Activated naive CD8-positive, alpha-beta T cell (primary cell): ENCODE results near the gene ELAVL4.
"Not testable (repeated sequence)": the region's sequence is repeated elsewhere in the genome, so short reads cannot be mapped to it uniquely, and the experiment has no call there.

Source experiments
- H3K27ac Mint-ChIP-seq: one replicate; pipeline ENCODE4 v1.8.0; 2021; ENCODE audit warnings: mixed read lengths
- H3K27me3 Mint-ChIP-seq: one replicate; pipeline ENCODE4 v1.8.0; 2021; ENCODE audit warnings: mixed read lengths
- H3K36me3 Mint-ChIP-seq: one replicate; pipeline ENCODE4 v1.8.0; 2021; ENCODE audit warnings: mixed read lengths
- H3K4me1 Mint-ChIP-seq: one replicate; pipeline ENCODE4 v1.8.0; 2021; ENCODE audit warnings: low read depth, mixed read lengths
- H3K4me3 Mint-ChIP-seq: one replicate; pipeline ENCODE4 v1.8.0; 2021; ENCODE audit warnings: mild to moderate bottlenecking, mixed read lengths
- H3K9me3 Mint-ChIP-seq: one replicate; pipeline ENCODE4 v1.8.0; 2021; ENCODE audit warnings: low read depth, mixed read lengths

Gene ELAVL4

DNA sequence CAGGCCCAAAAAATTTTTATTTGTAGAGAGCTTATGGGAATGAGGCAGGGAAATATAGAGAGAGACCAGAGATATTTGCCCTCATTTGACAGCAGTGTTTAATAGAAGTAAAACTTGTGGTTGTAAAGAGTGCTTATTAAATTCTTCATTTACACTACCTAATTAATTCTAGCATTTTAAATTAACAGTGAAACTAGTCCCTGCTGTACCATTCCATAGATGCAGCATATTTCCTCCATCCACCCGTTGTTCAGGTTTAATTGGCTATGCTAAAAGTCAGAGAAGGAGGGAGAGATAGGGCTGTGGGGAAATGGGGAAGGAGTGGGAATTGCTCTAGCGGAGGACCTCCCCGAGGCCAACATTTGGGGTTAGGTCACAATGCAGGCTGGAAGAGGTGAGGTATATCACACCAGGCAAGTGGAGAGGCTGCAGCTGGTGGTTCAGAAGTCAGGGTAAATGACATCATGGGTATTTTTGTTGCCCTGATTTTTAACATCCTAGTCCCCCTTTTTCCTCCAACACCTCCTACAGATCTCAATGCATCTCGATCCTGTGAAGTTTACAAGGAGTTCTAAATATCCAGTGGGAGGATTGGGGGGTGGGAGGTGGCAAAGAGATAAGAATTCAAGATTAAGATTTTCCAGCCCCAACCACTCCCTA, 38.6 kb downstream of the ELAVL4 start:
- Mint-ChIP-seq H3K27me3 (no peaks in the 10 kb centered on the region), H3K4me1 (no peaks in the 10 kb centered on the region), H3K36me3 (no peaks in the 10 kb centered on the region), H3K27ac (no peak overlapping the region), H3K4me3 (no peak overlapping the region), H3K9me3 (no peaks in the 10 kb centered on the region)

DNA sequence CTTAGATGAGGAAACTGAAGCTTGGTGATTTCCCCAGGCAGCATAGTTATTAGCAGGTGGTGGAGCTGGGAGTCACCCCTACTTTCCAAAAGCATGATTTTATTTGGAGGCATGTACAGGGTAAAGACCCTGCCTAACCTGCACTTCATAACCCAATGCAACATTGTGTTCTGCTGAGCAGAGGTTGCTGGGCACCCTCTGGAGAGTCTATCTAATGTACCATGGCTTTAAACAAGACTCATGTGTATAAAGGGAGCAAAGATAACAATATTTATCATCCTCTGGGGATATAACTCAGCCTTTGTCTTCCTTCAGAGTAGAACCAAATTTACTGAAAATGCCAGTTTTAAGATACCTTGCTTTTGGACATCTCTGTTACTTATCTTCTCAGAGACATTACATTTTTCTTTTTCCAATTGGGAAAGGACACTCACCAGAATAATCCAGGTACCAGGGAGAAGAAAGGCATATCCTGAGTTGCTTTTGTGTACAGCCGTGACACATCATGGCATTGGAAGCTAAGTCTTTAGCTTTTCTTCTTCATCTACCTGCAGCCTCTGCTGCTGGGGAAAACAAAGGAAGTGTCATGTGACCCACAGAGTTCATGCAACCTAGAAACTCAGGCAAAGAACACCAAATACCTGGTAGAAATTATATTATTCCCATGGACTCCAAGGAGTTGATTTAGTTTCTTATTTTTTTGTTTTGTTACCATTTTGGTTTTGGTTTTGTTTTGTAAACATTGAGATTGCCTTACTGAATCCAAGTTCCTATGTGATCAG, 39.6 kb downstream of the ELAVL4 start:
- Mint-ChIP-seq H3K36me3 (no peaks in the 10 kb centered on the region), H3K27ac (no peak overlapping the region), H3K4me3 (no peak overlapping the region), H3K27me3 (no peaks in the 10 kb centered on the region), H3K4me1 (no peaks in the 10 kb centered on the region), H3K9me3 (no peaks in the 10 kb centered on the region)

DNA sequence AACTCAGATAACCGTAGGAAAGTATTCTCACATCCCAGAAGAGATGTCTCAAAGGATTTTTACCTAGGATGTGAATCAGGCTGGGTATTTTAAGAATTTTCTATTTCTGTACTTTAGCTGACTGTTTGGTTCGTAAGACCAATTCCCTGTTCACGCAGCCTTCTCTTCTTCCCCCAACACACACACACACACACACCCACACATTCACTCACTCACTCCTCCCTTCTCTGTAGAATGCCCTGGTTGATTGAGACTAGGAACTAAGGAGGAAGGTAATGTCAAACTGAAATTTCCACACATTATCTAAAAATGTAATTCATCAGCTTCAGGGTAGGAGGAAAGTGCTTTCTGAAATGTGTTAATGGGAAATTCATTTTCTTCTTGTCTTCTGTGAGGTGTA, 43.5 kb downstream of the ELAVL4 start:
- H3K9me3 Mint-ChIP-seq = no peaks in the 10 kb centered on the region
- no peaks in the 10 kb centered on the region for H3K27me3 Mint-ChIP-seq
- no peak overlapping the region for H3K27ac Mint-ChIP-seq
- no peaks in the 10 kb centered on the region for H3K36me3 Mint-ChIP-seq
- H3K4me1 Mint-ChIP-seq = no peaks in the 10 kb centered on the region
- H3K4me3 Mint-ChIP-seq = no peak overlapping the region

DNA sequence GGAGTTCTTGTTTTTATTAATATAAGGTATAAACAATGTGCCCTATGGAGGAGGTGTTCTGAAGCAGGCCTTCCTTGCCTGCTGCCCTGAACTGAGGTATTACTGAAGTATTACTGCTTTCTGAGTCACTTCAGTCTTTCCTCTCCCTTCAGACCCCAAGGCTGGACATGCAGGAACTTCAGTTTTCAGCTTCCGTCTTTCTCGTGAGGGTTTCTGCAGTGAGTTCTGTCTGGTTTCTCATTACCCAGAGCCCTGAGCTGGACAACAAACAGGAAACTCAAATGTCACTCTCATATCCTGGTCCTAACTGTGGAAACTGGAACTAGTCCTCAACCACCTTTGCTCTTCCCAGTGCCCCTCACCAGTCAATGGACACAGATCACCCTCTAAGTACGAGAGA, 46.8 kb downstream of the ELAVL4 start:
- H3K27ac Mint-ChIP-seq = no peak overlapping the region
- no peaks in the 10 kb centered on the region for H3K27me3 Mint-ChIP-seq
- no peak overlapping the region for H3K4me3 Mint-ChIP-seq
- no peaks in the 10 kb centered on the region for H3K36me3 Mint-ChIP-seq
- H3K4me1 Mint-ChIP-seq = no peaks in the 10 kb centered on the region
- H3K9me3 Mint-ChIP-seq = no peaks in the 10 kb centered on the region

DNA sequence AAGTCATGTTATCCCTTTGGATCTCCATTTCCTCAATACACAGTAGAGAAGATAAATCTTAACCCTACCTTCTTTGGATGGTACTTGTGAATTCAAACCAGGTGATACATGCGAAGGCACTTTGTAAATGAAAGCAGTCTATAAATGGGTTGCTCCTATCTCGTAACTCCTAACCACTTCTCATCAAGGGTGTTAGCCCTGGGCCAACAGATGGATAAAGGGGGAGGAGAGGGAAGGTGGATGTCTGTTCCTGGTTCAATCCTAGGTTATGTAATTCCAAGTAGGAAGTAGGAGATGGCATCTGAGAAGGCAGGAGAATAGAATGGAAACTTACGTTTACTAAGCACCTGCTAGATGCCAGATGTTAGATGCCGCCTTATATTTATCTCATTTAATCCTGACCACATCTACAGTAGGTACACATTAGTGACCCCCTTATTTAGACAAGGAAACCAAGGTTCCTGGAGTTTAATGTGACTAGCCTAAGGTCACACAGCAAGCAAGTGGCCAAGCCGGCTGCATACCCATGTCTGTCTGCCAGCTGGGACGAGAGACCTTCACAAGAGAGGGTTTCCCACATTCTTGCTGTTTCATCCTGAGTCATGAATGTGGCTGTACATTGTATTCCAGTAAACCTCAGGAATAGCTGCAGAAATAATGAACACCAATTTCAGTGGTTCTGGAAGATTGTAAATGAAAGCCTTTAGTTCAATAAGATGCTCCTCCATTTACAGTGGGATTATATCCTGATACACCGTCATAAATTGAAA, 47.7 kb downstream of the ELAVL4 start:
- Mint-ChIP-seq H3K4me3 (no peak overlapping the region), H3K36me3 (no peaks in the 10 kb centered on the region), H3K27ac (no peak overlapping the region), H3K4me1 (no peaks in the 10 kb centered on the region), H3K9me3 (no peaks in the 10 kb centered on the region), H3K27me3 (no peaks in the 10 kb centered on the region)

DNA sequence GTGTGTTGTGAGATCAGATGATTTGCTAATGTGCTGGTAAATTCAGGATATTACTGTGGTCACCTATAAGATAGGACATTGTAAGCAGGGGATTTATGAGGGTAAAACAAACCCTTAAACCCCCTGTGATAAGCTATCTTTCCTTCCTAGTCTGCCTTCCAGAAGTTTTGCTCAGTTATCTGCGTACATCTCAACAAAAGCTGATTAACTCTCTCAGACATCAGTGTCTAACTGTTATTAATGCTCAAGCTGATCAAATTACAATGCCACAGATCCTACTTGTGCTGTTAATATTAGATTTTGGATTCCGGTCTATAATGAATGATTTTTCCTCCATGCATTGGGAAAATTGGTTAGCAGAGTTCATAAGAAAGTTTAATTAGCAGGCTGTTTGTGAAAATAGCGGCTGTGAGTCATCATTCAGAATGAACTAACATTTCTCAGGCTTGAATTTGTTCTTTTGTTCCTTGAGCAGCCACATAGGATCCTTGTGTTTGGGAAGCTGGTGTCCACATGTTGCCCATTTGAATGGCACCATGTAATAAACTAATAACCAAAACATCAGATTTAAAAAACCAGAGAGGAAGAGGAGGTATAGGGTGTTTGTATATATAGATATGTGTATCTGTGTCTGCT, 48.7 kb downstream of the ELAVL4 start:
- Mint-ChIP-seq H3K27ac (no peak overlapping the region), H3K4me3 (no peak overlapping the region), H3K4me1 (no peaks in the 10 kb centered on the region), H3K27me3 (no peaks in the 10 kb centered on the region), H3K9me3 (no peaks in the 10 kb centered on the region), H3K36me3 (no peaks in the 10 kb centered on the region)

DNA sequence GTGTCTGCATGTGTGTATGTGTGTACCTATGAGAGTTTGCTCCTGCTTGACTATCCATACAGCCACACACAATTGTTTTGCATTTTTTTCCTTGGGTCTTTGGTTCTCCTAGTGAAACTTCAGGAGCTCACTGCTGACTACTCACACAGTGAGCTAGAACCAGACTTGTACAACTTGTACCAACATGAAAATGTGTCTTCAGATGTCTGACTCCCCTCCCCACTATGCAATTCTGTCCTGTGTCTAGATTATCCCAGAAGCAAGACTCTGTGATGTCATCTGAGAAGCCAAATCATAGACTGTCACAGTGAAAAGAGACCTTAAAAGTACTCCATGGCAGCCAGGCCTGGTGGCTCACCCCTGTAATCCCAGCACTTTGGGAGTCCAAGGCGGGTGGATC, 49.7 kb downstream of the ELAVL4 start:
- no peaks in the 10 kb centered on the region for H3K9me3 Mint-ChIP-seq
- no peaks in the 10 kb centered on the region for H3K27me3 Mint-ChIP-seq
- H3K4me3 Mint-ChIP-seq = no peak overlapping the region
- H3K27ac Mint-ChIP-seq = no peak overlapping the region
- no peaks in the 10 kb centered on the region for H3K4me1 Mint-ChIP-seq
- H3K36me3 Mint-ChIP-seq = no peaks in the 10 kb centered on the region

DNA sequence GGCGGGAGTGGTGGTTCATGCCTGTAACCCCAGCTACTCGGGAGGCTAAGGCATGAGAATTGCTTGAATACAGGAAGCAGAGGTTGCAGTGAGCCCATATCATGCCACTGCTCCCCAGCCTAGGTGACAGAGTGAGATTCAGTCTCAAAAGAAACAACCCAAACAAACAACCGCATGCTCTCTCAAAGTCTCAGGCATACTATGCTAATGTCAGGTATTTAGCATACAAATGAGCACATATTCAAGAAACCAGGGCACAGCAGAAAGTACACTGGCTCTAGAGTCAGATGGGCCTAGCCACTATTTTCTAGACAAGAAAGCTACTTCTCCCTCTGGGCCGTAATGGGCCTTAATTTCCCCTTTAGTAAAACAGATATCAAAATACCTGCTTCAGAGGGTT, 55.0 kb downstream of the ELAVL4 start:
- Mint-ChIP-seq H3K36me3 (no peaks in the 10 kb centered on the region), H3K27ac (no peak overlapping the region), H3K4me1 (no peaks in the 10 kb centered on the region), H3K27me3 (peaks cover 2% of the 10 kb centered on the region), H3K9me3 (no peaks in the 10 kb centered on the region), H3K4me3 (no peak overlapping the region)

DNA sequence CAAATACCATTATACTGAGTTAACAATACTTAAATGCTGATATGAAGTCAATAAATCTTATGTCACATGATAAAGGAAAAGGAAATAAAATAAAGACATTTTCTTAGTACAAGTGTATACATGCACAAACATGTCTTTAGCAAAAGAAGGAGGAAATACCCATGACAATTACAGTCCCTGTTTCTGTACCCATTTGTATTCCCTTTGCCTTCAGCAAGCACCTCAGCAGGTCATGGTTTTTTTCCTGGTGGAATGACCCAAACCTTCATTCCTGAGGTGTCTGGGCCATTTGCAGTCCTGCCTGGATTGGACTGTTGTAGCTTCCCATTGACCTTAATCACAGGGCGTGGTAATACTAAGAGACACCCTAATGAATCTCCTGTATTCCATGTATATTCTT, 57.6 kb downstream of the ELAVL4 start:
- not testable (repeated sequence) for H3K9me3 Mint-ChIP-seq, H3K27ac Mint-ChIP-seq, H3K4me1 Mint-ChIP-seq, H3K4me3 Mint-ChIP-seq, H3K36me3 Mint-ChIP-seq, H3K27me3 Mint-ChIP-seq

DNA sequence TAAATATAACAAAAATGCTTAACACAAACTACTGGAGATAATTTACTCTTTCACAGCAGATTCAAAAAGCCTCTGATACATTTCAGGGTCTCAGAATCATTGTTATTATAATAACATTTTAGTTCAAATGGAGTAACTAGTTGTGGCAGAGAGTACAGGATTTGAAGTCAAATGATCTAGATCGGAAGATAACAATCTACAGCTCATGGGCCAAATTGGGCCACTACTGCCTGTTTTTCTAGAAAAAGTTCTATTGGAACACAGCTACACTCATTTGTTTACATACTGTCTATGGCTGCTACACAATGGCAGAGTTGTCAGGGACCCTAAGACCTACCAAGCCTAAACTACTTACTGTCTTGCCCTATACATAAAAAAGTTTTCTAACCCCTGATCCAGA, 63.6 kb downstream of the ELAVL4 start:
- peaks cover 3% of the 10 kb centered on the region for H3K27me3 Mint-ChIP-seq
- H3K9me3 Mint-ChIP-seq = no peaks in the 10 kb centered on the region
- H3K36me3 Mint-ChIP-seq = no peaks in the 10 kb centered on the region
- H3K4me3 Mint-ChIP-seq = no peak overlapping the region
- no peak overlapping the region for H3K27ac Mint-ChIP-seq
- H3K4me1 Mint-ChIP-seq = no peaks in the 10 kb centered on the region

DNA sequence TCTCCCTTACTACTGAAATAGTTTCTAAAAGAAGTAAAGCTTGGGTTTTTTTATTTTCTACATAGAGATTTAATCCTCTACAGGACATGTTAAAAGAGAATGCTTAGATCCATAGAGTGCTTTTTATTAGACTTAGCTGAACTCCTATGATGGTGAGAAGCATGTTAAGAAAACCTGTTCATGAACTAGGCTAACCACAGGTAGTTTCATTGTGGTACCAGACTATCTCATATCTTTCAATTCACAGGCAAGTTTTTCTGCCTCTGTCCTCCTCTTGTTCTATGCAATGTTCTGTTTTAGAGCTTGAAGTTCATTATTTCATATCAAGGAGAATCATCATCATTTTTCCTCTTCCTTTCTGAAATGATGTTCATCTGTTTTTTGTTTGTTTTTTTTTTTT, 65.4 kb downstream of the ELAVL4 start:
- no peaks in the 10 kb centered on the region for H3K4me1 Mint-ChIP-seq
- no peak overlapping the region for H3K27ac Mint-ChIP-seq
- H3K36me3 Mint-ChIP-seq = no peaks in the 10 kb centered on the region
- H3K9me3 Mint-ChIP-seq = no peaks in the 10 kb centered on the region
- H3K27me3 Mint-ChIP-seq = peaks cover 1% of the 10 kb centered on the region
- no peak overlapping the region for H3K4me3 Mint-ChIP-seq

DNA sequence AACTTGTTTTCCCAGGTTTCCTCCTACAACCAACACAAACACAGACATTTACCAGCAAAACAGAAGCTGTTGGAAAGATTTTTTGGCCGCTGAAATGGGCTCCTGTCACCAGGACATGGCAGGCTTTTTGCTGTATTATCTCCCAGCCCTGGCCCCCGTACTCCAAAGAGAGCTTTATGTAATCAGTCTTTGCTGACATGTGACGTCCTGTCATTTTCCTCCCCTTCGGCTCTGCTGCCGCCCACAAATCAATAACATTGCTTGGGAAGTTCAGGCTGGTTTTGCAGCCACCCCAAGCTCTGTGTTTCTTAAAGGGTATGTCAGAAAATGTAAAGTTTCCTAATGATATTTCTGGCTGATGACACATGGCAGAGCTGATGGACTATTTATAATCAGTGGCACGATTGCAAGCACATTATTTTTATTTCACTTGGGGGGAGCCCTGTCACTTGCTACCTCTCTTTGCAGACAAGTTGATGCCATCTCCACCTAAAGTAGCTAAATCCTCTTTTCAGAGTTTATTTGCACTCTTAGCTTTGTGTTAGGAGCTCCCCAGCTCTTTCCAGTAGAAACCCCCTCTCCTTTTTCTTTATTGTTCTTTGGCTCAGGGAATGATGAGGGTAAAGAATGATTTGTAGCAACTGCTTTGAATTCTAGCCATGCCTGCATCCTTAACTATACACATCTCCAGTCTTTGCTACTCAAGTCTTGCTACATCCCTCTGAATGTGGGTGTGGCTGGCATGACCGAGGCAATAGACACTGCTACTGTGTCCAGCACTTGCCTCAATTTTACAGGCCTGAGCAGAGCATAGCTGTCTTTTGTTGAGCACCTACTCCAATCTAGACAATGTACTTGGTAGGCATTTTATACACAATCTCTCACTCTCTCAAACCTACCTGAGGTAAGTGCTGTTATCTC, 67.3 kb downstream of the ELAVL4 start:
- Mint-ChIP-seq H3K4me1 (no peaks in the 10 kb centered on the region), H3K36me3 (no peaks in the 10 kb centered on the region), H3K27ac (no peak overlapping the region), H3K4me3 (no peak overlapping the region), H3K27me3 (peaks cover 3% of the 10 kb centered on the region), H3K9me3 (no peaks in the 10 kb centered on the region)

DNA sequence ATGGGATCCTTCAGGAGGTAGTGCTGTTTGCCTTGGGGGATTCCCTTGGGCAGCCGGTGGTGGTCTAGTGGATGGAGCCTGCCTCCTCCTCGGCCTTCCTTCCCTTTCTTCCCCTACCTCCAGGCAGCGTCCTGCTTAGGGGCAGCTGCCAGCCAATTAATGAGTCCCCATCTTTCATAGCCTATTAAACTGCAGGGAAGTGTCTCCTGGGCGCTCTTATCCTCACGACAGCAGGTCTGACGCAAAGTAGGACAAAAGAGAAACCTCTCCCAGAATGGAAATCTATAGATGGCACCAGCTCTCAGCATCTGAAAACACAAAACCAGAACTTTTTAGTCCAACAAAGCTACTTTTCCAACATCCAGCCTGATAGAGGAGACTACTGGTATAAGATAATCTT, 69.3 kb downstream of the ELAVL4 start:
- Mint-ChIP-seq H3K4me1 (no peaks in the 10 kb centered on the region), H3K36me3 (no peaks in the 10 kb centered on the region), H3K27ac (no peak overlapping the region), H3K9me3 (no peaks in the 10 kb centered on the region), H3K4me3 (no peak overlapping the region), H3K27me3 (peaks cover 2% of the 10 kb centered on the region)

DNA sequence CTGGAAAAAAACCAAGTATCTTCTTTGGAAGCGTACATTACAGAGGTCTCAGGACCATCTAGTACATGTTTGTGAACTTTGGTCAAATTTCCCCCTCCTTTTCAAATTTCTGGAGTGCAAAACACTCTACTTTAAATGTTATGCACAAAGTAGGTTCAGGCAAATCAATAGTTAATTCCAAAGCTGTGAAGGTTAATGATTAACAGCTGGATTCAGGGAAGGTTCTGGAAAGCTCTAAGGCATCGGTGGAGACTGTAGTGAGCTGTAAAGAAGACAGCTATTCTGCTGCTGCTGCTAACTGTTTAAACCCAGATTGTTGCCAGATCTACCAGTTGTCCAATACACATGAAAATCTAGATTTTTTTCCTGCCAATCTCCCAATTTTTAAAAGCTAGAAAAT, 70.9 kb downstream of the ELAVL4 start:
- Mint-ChIP-seq H3K36me3 (no peaks in the 10 kb centered on the region), H3K9me3 (no peaks in the 10 kb centered on the region), H3K4me3 (no peak overlapping the region), H3K27me3 (peaks cover 2% of the 10 kb centered on the region), H3K4me1 (no peaks in the 10 kb centered on the region), H3K27ac (no peak overlapping the region)
